ENCODE measurements around the gene NUDT8. TPM values are rescaled to one million over a fixed set of nuclear protein-coding genes. Genes with fewer than 3 reads are reported as not detected.

Gene NUDT8
- total and polyA plus RNA-seq, 9 of the 15 experiments (the other 6 are each of a cell fraction or from before 2014, with no cell fraction given): 0.23 to 27.8 (median 5.0) TPM

DNA sequence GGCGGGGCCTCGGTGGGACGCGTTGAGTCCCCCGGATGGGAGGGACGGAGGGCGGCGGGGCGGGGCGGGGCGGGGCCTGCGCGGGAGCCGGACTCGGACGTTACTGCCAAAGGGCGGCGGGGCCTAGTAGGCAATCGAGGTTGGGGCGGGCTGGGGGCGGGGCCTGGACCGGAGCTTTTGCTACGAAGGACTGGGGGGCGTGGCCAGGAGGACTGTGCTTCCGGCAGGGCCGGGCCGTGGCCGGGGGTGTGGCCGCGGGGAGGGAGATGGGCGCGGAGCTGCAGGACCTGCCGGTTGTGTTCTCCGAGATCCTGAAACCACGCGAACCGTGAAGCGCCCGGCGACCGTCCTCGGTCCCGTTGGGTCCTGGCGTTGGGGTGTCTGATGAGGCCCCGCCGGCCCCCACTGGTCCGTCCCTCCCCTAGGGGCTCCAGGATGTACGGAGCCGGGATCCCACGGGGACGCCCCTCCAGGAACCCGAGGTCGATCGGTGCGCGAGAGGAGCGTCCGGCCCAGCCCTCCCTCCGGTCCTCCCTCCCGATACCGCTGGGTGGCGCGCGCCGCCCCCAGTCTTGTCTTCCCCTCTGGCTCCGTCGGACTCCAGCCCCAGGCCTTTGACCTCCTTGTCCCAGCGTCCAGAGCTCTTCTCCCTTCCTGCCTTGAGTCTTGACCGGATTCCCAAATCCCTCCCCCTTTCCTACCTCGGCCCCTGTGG is 648 bp upstream of the NUDT8 start (continued):
- TF ChIP-seq, protein P1, sequence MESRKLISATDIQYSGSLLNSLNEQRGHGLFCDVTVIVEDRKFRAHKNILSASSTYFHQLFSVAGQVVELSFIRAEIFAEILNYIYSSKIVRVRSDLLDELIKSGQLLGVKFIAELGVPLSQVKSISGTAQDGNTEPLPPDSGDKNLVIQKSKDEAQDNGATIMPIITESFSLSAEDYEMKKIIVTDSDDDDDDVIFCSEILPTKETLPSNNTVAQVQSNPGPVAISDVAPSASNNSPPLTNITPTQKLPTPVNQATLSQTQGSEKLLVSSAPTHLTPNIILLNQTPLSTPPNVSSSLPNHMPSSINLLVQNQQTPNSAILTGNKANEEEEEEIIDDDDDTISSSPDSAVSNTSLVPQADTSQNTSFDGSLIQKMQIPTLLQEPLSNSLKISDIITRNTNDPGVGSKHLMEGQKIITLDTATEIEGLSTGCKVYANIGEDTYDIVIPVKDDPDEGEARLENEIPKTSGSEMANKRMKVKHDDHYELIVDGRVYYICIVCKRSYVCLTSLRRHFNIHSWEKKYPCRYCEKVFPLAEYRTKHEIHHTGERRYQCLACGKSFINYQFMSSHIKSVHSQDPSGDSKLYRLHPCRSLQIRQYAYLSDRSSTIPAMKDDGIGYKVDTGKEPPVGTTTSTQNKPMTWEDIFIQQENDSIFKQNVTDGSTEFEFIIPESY (CRISPR knock-in tag; IDR thresholded peaks at IDR 0.05): no peak
- TF ChIP-seq, protein P2, sequence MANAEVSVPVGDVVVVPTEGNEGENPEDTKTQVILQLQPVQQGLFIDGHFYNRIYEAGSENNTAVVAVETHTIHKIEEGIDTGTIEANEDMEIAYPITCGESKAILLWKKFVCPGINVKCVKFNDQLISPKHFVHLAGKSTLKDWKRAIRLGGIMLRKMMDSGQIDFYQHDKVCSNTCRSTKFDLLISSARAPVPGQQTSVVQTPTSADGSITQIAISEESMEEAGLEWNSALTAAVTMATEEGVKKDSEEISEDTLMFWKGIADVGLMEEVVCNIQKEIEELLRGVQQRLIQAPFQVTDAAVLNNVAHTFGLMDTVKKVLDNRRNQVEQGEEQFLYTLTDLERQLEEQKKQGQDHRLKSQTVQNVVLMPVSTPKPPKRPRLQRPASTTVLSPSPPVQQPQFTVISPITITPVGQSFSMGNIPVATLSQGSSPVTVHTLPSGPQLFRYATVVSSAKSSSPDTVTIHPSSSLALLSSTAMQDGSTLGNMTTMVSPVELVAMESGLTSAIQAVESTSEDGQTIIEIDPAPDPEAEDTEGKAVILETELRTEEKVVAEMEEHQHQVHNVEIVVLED (CRISPR knock-in tag; IDR thresholded peaks at IDR 0.05): no peak
- TF ChIP-seq DDX20 (tag; IDR thresholded peaks at IDR 0.05; ENCODE audit: low read depth): no peak
- no peak for TF ChIP-seq MCM2 (IDR thresholded peaks at IDR 0.05; ENCODE audit: low read depth)
- TF ChIP-seq PHF20 (IDR thresholded peaks at IDR 0.05; ENCODE audit: partially characterized antibody): no peak
- no peak for TF ChIP-seq ILK (tag; IDR thresholded peaks at IDR 0.05; ENCODE audit: borderline replicate concordance, low read depth)
- TF ChIP-seq LARP7 (IDR thresholded peaks at IDR 0.05): no peak
- TF ChIP-seq ZNF232 (CRISPR knock-in tag; IDR thresholded peaks at IDR 0.05): no peak
- TF ChIP-seq, protein P3, sequence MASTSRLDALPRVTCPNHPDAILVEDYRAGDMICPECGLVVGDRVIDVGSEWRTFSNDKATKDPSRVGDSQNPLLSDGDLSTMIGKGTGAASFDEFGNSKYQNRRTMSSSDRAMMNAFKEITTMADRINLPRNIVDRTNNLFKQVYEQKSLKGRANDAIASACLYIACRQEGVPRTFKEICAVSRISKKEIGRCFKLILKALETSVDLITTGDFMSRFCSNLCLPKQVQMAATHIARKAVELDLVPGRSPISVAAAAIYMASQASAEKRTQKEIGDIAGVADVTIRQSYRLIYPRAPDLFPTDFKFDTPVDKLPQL (IDR thresholded peaks at IDR 0.05; ENCODE audit: extremely low read depth, insufficient read length): no peak
- TF ChIP-seq, protein P4, sequence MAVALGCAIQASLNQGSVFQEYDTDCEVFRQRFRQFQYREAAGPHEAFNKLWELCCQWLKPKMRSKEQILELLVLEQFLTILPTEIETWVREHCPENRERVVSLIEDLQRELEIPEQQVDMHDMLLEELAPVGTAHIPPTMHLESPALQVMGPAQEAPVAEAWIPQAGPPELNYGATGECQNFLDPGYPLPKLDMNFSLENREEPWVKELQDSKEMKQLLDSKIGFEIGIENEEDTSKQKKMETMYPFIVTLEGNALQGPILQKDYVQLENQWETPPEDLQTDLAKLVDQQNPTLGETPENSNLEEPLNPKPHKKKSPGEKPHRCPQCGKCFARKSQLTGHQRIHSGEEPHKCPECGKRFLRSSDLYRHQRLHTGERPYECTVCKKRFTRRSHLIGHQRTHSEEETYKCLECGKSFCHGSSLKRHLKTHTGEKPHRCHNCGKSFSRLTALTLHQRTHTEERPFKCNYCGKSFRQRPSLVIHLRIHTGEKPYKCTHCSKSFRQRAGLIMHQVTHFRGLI (CRISPR knock-in tag; IDR thresholded peaks at IDR 0.05): no peak
- TF ChIP-seq HMGN3 (IDR thresholded peaks at IDR 0.05; ENCODE audit: borderline replicate concordance, extremely low read depth, insufficient read length, low read depth, low read length): peak; percentile 80
- TF ChIP-seq ZNF24 (IDR thresholded peaks at IDR 0.05): no peak
- no peak for TF ChIP-seq CEBPB (tag; IDR thresholded peaks at IDR 0.05)
- TF ChIP-seq, protein P5, sequence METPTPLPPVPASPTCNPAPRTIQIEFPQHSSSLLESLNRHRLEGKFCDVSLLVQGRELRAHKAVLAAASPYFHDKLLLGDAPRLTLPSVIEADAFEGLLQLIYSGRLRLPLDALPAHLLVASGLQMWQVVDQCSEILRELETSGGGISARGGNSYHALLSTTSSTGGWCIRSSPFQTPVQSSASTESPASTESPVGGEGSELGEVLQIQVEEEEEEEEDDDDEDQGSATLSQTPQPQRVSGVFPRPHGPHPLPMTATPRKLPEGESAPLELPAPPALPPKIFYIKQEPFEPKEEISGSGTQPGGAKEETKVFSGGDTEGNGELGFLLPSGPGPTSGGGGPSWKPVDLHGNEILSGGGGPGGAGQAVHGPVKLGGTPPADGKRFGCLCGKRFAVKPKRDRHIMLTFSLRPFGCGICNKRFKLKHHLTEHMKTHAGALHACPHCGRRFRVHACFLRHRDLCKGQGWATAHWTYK (CRISPR knock-in tag; IDR thresholded peaks at IDR 0.05): peak; percentile 91
- no peak for TF ChIP-seq KAT8 (IDR thresholded peaks at IDR 0.05; ENCODE audit: low read depth)
- TF ChIP-seq, protein P6, sequence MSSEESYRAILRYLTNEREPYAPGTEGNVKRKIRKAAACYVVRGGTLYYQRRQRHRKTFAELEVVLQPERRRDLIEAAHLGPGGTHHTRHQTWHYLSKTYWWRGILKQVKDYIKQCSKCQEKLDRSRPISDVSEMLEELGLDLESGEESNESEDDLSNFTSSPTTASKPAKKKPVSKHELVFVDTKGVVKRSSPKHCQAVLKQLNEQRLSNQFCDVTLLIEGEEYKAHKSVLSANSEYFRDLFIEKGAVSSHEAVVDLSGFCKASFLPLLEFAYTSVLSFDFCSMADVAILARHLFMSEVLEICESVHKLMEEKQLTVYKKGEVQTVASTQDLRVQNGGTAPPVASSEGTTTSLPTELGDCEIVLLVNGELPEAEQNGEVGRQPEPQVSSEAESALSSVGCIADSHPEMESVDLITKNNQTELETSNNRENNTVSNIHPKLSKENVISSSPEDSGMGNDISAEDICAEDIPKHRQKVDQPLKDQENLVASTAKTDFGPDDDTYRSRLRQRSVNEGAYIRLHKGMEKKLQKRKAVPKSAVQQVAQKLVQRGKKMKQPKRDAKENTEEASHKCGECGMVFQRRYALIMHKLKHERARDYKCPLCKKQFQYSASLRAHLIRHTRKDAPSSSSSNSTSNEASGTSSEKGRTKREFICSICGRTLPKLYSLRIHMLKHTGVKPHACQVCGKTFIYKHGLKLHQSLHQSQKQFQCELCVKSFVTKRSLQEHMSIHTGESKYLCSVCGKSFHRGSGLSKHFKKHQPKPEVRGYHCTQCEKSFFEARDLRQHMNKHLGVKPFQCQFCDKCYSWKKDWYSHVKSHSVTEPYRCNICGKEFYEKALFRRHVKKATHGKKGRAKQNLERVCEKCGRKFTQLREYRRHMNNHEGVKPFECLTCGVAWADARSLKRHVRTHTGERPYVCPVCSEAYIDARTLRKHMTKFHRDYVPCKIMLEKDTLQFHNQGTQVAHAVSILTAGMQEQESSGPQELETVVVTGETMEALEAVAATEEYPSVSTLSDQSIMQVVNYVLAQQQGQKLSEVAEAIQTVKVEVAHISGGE (CRISPR knock-in tag; IDR thresholded peaks at IDR 0.05): peak in 2 of 3 experiments; percentile 57 to 94; a peak in 4 of 6 replicates

All from K562 (cell line).